GM23338 (cell line): Measurements from ENCODE around the gene APC2. TPM values are rescaled to one million over a fixed set of nuclear protein-coding genes. Genes with fewer than 3 reads are reported as not detected.

Experiments
- ATAC-seq: fragments of 200-7000 bp; cut with Tn5 transposase; 3 replicates; pipeline ENCODE4 v1.9.1; 2020
- DNase-seq: peaks from one replicate; pipeline ENCODE4 v3.0.0-alpha.2; 2015; ENCODE audit warnings: low spot score
- H2AFZ ChIP-seq: fragments of 200-600 bp; sonication (generic); 2 replicates; pipeline ENCODE4 v1.8.0; 2016; ENCODE audit warnings: antibody characterized with exemption, mild to moderate bottlenecking, moderate library complexity
- H3F3A ChIP-seq: fragments of 200-600 bp; sonication (generic); replicated peaks from 2 replicates; pipeline ENCODE4 v1.8.0; 2017; ENCODE audit warnings: antibody characterized with exemption, mixed run types, low read depth
- H3K27ac ChIP-seq: fragments of 200-600 bp; sonication (generic); 2 replicates; pipeline ENCODE4 v1.6.1; 2016; ENCODE audit warnings: low read depth
- H3K27me3 ChIP-seq: fragments of 200-600 bp; sonication (generic); 2 replicates; pipeline ENCODE4 v1.8.0; 2016; ENCODE audit warnings: mild to moderate bottlenecking, mixed run types, moderate library complexity; ENCODE audit not compliant: insufficient read depth
- H3K36me3 ChIP-seq: fragments of 200-600 bp; sonication (generic); 2 replicates; pipeline ENCODE4 v1.8.0; 2016; ENCODE audit warnings: mild to moderate bottlenecking; ENCODE audit not compliant: insufficient read depth
- H3K4me1 ChIP-seq: fragments of 200-600 bp; sonication (generic); 2 replicates; pipeline ENCODE4 v1.8.0; 2016; ENCODE audit warnings: mild to moderate bottlenecking, moderate library complexity; ENCODE audit not compliant: insufficient read depth
- H3K4me2 ChIP-seq: fragments of 200-600 bp; sonication (generic); 2 replicates; pipeline ENCODE4 v1.7.1; 2017; ENCODE audit warnings: mixed run types
- H3K4me3 ChIP-seq: fragments of 200-600 bp; sonication (generic); 2 replicates; pipeline ENCODE4 v1.6.1; 2016; ENCODE audit warnings: mixed run types
- H3K79me2 ChIP-seq: fragments of 200-600 bp; sonication (generic); replicated peaks from 2 replicates; pipeline ENCODE4 v1.8.0; 2017; ENCODE audit warnings: mild to moderate bottlenecking; ENCODE audit not compliant: insufficient read depth
- H3K9me2 ChIP-seq: fragments of 200-600 bp; sonication (generic); 2 replicates; pipeline ENCODE4 v1.8.0; 2017; ENCODE audit not compliant: insufficient read depth
- H4K20me1 ChIP-seq: fragments of 200-600 bp; sonication (generic); replicated peaks from 2 replicates; pipeline ENCODE4 v1.8.0; 2017; ENCODE audit warnings: mild to moderate bottlenecking; ENCODE audit not compliant: insufficient read depth
- H3K27ac Mint-ChIP-seq: 2 replicates; pipeline ENCODE4 v1.8.0; 2020; ENCODE audit warnings: inconsistent platforms, mild to moderate bottlenecking, moderate library complexity, mixed read lengths
- H3K27me3 Mint-ChIP-seq: 3 replicates; pipeline ENCODE4 v1.8.0; 2022; ENCODE audit warnings: low read depth, mild to moderate bottlenecking, moderate library complexity, mixed read lengths, inconsistent platforms; ENCODE audit not compliant: insufficient read depth, poor library complexity
- H3K36me3 Mint-ChIP-seq: 3 replicates; pipeline ENCODE4 v1.8.0; 2021; ENCODE audit warnings: low read depth, mild to moderate bottlenecking, inconsistent platforms, moderate library complexity, mixed read lengths
- H3K4me1 Mint-ChIP-seq: 3 replicates; pipeline ENCODE4 v1.8.0; 2020; ENCODE audit warnings: mild to moderate bottlenecking, inconsistent platforms, mixed read lengths
- H3K4me3 Mint-ChIP-seq: 3 replicates; pipeline ENCODE4 v1.8.0; 2021; ENCODE audit warnings: moderate library complexity, mild to moderate bottlenecking, inconsistent platforms, mixed read lengths
- H3K9me3 Mint-ChIP-seq: 3 replicates; pipeline ENCODE4 v1.8.0; 2020; ENCODE audit warnings: moderate library complexity, mild to moderate bottlenecking, inconsistent platforms, mixed read lengths
- CREB1 ChIP-seq: fragments of 250-450 bp; sonication (Bioruptor Pico); IDR thresholded peaks from 2 replicates; pipeline ENCODE4 v1.5.0; 2020; ENCODE audit warnings: low read depth, mild to moderate bottlenecking, moderate library complexity
- EZH2 ChIP-seq: fragments of 200-600 bp; sonication (generic); IDR thresholded peaks from one replicate; pipeline ENCODE4 v1.8.0; 2017; ENCODE audit warnings: antibody characterized with exemption, mild to moderate bottlenecking, low read depth; ENCODE audit not compliant: unreplicated experiment
- EZH2phosphoT487 ChIP-seq: fragments of 200-600 bp; sonication (generic); IDR thresholded peaks from one replicate; pipeline ENCODE4 v1.8.1; 2018; ENCODE audit warnings: antibody characterized with exemption; ENCODE audit not compliant: unreplicated experiment
- JUNB ChIP-seq: IDR thresholded peaks from one replicate; pipeline ENCODE4 v1.6.1; 2016; ENCODE audit warnings: antibody characterized with exemption; ENCODE audit not compliant: unreplicated experiment
- NANOG ChIP-seq: IDR thresholded peaks from 2 replicates; pipeline ENCODE4 v1.6.1; 2016; ENCODE audit warnings: antibody characterized with exemption, borderline replicate concordance
- POLR2AphosphoS5 ChIP-seq: IDR thresholded peaks from 2 replicates; pipeline ENCODE4 v1.6.1; 2016; ENCODE audit warnings: antibody characterized with exemption, low read depth
- STAT1 ChIP-seq: IDR thresholded peaks from one replicate; pipeline ENCODE4 v1.6.1; 2016; ENCODE audit warnings: antibody characterized with exemption; ENCODE audit not compliant: unreplicated experiment
- ZNF114 ChIP-seq: fragments of 250-450 bp; sonication (Bioruptor Pico); IDR thresholded peaks from 2 replicates; pipeline ENCODE4 v1.5.0; 2020; ENCODE audit warnings: mild to moderate bottlenecking, moderate library complexity
- ZNF331 ChIP-seq: fragments of 250-450 bp; sonication (Bioruptor Pico); IDR thresholded peaks from 2 replicates; pipeline ENCODE4 v1.5.0; 2020; ENCODE audit warnings: low read depth, mild to moderate bottlenecking, moderate library complexity
- polyA plus RNA-seq: library from polyadenylated mRNA; unstranded; fragments of >200 nt; fragmentation: Nextera tagmentation; extraction: Ambion mirVana; gene quantifications from 2 replicates; pipeline ENCODE4 v1.2.1, GENCODE V29; 2016
- total RNA-seq: library from RNA; depleted of rRNA; stranded (reverse); fragments of >200 nt; shearing (Covaris generic); gene quantifications from 2 replicates; pipeline ENCODE4 v1.2.3, GENCODE V29; 2014
- TF ChIP-seq, protein P1 (sequence below): IDR thresholded peaks from 2 replicates; pipeline ENCODE4 v1.6.1; 2016; ENCODE audit warnings: antibody characterized with exemption
- TF ChIP-seq, protein P2 (sequence below), 2 experiments: fragments of 200-600 bp in 1 of 2; sonication (generic) in 1 of 2; conservative IDR thresholded peaks; 2 replicates each; pipeline versions ENCODE4 v1.5.1 to v1.6.1; 2016 to 2017; ENCODE audit warnings: antibody characterized with exemption in 2 of 2, low read depth in 2 of 2, mild to moderate bottlenecking in 2 of 2, moderate library complexity in 1 of 2
- TF ChIP-seq, protein P3 (sequence below): fragments of 250-450 bp; sonication (Bioruptor Pico); IDR thresholded peaks from 2 replicates; pipeline ENCODE4 v1.5.0; 2020; ENCODE audit warnings: mild to moderate bottlenecking, moderate library complexity
- TF ChIP-seq, protein P4 (sequence below): IDR thresholded peaks from one replicate; pipeline ENCODE4 v1.6.1; 2018; ENCODE audit warnings: antibody characterized with exemption; ENCODE audit not compliant: unreplicated experiment

Gene APC2
- total and polyA plus RNA-seq, 2 experiments from 2014 or later = 1.4 to 18.3 TPM

DNA sequence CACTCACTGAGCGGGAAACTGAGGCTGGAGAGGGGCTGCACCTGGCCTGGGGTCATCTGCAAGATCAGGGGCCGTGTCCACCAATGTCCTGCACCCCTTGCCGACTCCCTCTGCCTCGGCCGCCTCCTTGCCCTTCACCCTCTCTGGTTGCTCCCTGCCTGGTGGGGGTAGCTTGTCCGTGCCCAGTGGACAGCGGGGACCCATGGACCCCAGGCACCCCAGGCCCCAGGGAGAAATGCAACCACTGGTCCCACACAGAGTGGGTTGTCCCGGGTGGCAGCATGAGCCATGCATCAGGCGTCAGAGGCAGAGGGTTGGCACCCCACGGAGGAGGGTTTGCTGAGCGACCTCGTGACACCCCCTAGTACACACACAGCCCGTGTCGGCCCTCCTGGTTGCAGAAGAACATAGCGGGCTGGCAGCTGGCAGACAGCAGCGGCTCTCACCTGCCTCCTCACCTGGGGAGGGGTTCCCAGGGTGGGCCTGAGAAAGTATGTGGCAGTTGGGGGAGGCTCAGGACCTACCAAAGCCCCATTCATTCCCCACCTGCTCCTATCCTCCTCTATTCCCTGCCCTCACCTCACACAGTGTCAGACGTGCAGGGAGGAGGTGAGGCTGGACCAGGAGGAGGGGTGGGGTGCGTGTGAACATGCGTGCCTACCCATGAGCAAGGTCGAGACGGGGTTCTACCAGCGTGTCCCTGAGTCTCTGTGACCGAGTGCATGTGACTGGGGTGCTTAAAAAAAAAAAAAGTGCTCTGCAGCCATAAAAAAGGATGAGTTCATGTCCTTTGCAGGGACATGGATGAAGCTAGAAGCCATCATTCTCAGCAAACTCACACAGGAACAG, 54.2 kb downstream of the APC2 start:
- H3F3A ChIP-seq = peaks cover 12% of the 10 kb centered on the region; the same call in 1 of the 2 replicates
- Mint-ChIP-seq H3K36me3 (no peaks in the 10 kb centered on the region; the same call in 2 of the 3 replicates), H3K27ac (no peak overlapping the region), H3K9me3 (peaks cover 26% of the 10 kb centered on the region), H3K4me3 (peak overlapping the region; percentile 55; the same call in 2 of the 3 replicates), H3K4me1 (peaks cover 2% of the 10 kb centered on the region), H3K27me3 (peaks cover 33% of the 10 kb centered on the region)
- H3K4me2 ChIP-seq = peak overlapping the region; percentile 71
- TF ChIP-seq, protein P1, sequence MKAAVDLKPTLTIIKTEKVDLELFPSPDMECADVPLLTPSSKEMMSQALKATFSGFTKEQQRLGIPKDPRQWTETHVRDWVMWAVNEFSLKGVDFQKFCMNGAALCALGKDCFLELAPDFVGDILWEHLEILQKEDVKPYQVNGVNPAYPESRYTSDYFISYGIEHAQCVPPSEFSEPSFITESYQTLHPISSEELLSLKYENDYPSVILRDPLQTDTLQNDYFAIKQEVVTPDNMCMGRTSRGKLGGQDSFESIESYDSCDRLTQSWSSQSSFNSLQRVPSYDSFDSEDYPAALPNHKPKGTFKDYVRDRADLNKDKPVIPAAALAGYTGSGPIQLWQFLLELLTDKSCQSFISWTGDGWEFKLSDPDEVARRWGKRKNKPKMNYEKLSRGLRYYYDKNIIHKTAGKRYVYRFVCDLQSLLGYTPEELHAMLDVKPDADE = no peak
- no peak for TF ChIP-seq STAT1
- no peak for TF ChIP-seq NANOG
- no peak for TF ChIP-seq JUNB
- no peak for TF ChIP-seq EZH2phosphoT487
- TF ChIP-seq, protein P2, sequence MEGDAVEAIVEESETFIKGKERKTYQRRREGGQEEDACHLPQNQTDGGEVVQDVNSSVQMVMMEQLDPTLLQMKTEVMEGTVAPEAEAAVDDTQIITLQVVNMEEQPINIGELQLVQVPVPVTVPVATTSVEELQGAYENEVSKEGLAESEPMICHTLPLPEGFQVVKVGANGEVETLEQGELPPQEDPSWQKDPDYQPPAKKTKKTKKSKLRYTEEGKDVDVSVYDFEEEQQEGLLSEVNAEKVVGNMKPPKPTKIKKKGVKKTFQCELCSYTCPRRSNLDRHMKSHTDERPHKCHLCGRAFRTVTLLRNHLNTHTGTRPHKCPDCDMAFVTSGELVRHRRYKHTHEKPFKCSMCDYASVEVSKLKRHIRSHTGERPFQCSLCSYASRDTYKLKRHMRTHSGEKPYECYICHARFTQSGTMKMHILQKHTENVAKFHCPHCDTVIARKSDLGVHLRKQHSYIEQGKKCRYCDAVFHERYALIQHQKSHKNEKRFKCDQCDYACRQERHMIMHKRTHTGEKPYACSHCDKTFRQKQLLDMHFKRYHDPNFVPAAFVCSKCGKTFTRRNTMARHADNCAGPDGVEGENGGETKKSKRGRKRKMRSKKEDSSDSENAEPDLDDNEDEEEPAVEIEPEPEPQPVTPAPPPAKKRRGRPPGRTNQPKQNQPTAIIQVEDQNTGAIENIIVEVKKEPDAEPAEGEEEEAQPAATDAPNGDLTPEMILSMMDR (conservative IDR thresholded peaks at IDR 0.05; ENCODE audit: low read depth in 2 of 2) = no peak
- no peak for TF ChIP-seq EZH2
- TF ChIP-seq ZNF331 (CRISPR knock-in tag) = no peak
- TF ChIP-seq CREB1 = no peak
- TF ChIP-seq POLR2AphosphoS5 = no peak
- TF ChIP-seq, protein P3, sequence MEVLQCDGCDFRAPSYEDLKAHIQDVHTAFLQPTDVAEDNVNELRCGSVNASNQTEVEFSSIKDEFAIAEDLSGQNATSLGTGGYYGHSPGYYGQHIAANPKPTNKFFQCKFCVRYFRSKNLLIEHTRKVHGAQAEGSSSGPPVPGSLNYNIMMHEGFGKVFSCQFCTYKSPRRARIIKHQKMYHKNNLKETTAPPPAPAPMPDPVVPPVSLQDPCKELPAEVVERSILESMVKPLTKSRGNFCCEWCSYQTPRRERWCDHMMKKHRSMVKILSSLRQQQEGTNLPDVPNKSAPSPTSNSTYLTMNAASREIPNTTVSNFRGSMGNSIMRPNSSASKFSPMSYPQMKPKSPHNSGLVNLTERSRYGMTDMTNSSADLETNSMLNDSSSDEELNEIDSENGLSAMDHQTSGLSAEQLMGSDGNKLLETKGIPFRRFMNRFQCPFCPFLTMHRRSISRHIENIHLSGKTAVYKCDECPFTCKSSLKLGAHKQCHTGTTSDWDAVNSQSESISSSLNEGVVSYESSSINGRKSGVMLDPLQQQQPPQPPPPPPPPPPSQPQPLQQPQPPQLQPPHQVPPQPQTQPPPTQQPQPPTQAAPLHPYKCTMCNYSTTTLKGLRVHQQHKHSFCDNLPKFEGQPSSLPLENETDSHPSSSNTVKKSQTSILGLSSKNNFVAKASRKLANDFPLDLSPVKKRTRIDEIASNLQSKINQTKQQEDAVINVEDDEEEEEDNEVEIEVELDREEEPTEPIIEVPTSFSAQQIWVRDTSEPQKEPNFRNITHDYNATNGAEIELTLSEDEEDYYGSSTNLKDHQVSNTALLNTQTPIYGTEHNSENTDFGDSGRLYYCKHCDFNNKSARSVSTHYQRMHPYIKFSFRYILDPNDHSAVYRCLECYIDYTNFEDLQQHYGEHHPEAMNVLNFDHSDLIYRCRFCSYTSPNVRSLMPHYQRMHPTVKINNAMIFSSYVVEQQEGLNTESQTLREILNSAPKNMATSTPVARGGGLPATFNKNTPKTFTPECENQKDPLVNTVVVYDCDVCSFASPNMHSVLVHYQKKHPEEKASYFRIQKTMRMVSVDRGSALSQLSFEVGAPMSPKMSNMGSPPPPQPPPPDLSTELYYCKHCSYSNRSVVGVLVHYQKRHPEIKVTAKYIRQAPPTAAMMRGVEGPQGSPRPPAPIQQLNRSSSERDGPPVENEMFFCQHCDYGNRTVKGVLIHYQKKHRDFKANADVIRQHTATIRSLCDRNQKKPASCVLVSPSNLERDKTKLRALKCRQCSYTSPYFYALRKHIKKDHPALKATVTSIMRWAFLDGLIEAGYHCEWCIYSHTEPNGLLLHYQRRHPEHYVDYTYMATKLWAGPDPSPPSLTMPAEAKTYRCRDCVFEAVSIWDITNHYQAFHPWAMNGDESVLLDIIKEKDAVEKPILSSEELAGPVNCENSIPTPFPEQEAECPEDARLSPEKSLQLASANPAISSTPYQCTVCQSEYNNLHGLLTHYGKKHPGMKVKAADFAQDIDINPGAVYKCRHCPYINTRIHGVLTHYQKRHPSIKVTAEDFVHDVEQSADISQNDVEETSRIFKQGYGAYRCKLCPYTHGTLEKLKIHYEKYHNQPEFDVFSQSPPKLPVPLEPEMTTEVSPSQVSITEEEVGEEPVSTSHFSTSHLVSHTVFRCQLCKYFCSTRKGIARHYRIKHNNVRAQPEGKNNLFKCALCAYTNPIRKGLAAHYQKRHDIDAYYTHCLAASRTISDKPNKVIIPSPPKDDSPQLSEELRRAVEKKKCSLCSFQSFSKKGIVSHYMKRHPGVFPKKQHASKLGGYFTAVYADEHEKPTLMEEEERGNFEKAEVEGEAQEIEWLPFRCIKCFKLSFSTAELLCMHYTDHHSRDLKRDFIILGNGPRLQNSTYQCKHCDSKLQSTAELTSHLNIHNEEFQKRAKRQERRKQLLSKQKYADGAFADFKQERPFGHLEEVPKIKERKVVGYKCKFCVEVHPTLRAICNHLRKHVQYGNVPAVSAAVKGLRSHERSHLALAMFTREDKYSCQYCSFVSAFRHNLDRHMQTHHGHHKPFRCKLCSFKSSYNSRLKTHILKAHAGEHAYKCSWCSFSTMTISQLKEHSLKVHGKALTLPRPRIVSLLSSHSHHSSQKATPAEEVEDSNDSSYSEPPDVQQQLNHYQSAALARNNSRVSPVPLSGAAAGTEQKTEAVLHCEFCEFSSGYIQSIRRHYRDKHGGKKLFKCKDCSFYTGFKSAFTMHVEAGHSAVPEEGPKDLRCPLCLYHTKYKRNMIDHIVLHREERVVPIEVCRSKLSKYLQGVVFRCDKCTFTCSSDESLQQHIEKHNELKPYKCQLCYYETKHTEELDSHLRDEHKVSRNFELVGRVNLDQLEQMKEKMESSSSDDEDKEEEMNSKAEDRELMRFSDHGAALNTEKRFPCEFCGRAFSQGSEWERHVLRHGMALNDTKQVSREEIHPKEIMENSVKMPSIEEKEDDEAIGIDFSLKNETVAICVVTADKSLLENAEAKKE (CRISPR knock-in tag) = no peak
- TF ChIP-seq, protein P4, sequence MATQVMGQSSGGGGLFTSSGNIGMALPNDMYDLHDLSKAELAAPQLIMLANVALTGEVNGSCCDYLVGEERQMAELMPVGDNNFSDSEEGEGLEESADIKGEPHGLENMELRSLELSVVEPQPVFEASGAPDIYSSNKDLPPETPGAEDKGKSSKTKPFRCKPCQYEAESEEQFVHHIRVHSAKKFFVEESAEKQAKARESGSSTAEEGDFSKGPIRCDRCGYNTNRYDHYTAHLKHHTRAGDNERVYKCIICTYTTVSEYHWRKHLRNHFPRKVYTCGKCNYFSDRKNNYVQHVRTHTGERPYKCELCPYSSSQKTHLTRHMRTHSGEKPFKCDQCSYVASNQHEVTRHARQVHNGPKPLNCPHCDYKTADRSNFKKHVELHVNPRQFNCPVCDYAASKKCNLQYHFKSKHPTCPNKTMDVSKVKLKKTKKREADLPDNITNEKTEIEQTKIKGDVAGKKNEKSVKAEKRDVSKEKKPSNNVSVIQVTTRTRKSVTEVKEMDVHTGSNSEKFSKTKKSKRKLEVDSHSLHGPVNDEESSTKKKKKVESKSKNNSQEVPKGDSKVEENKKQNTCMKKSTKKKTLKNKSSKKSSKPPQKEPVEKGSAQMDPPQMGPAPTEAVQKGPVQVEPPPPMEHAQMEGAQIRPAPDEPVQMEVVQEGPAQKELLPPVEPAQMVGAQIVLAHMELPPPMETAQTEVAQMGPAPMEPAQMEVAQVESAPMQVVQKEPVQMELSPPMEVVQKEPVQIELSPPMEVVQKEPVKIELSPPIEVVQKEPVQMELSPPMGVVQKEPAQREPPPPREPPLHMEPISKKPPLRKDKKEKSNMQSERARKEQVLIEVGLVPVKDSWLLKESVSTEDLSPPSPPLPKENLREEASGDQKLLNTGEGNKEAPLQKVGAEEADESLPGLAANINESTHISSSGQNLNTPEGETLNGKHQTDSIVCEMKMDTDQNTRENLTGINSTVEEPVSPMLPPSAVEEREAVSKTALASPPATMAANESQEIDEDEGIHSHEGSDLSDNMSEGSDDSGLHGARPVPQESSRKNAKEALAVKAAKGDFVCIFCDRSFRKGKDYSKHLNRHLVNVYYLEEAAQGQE = no peak
- no peak for TF ChIP-seq ZNF114 (CRISPR knock-in tag)
- ATAC-seq (no peak), DNase-seq (no peak)
- no peaks in the 10 kb centered on the region for H3K36me3 ChIP-seq
- H3K27ac ChIP-seq = no peak overlapping the region
- 0 out of 2 replicates have a peak, but pooled peaks cover 5% of the 10 kb centered on the region for H3K4me1 ChIP-seq
- no peak overlapping the region for H2AFZ ChIP-seq
- no peaks in the 10 kb centered on the region for H3K79me2 ChIP-seq
- H3K4me3 ChIP-seq = peak overlapping the region; percentile 43; the same call in 1 of the 2 replicates
- H3K27me3 ChIP-seq = peaks cover 18% of the 10 kb centered on the region
- H4K20me1 ChIP-seq = no peaks in the 10 kb centered on the region
- no peaks in the 10 kb centered on the region for H3K9me2 ChIP-seq
